Fibroblast of lung (primary cell): Measurements from ENCODE around the gene ABLIM2. TPM values are rescaled to one million over a fixed set of nuclear protein-coding genes. Genes with fewer than 3 reads are reported as not detected.

Source experiments
- DNase-seq, 2 donors: peaks; one replicate each; pipeline versions ENCODE4 v3.0.0 to v3.0.0-alpha.2; 2010; ENCODE audit warnings: low read depth in 2 of 2
- H2AFZ ChIP-seq: 2 replicates; pipeline ENCODE4 v1.5.1; 2012; ENCODE audit warnings: low read length, control low read depth, inconsistent platforms
- H3K27ac ChIP-seq: 2 replicates; pipeline ENCODE4 v1.5.1; 2011; ENCODE audit warnings: low read length, control low read depth; ENCODE audit not compliant: insufficient read depth
- H3K27me3 ChIP-seq: 2 replicates; pipeline ENCODE4 v1.5.1; 2011; ENCODE audit warnings: mild to moderate bottlenecking, low read length; ENCODE audit not compliant: control insufficient read depth, insufficient read depth
- H3K36me3 ChIP-seq: 2 replicates; pipeline ENCODE4 v1.5.1; 2011; ENCODE audit warnings: low read length; ENCODE audit not compliant: control insufficient read depth, insufficient read depth
- H3K4me1 ChIP-seq: 2 replicates; pipeline ENCODE4 v1.5.1; 2011; ENCODE audit warnings: low read length; ENCODE audit not compliant: control insufficient read depth, insufficient read depth; ENCODE audit errors: extremely low read depth
- H3K4me2 ChIP-seq: 2 replicates; pipeline ENCODE4 v1.5.1; 2011; ENCODE audit warnings: low read length, control low read depth; ENCODE audit not compliant: insufficient read depth; ENCODE audit errors: extremely low read depth
- H3K4me3 ChIP-seq, 4 experiments: fragments of 200-600 bp in 1 of 4; sonication (generic) in 1 of 4; replicated peaks in 1 of 4; 2 replicates each; pipeline ENCODE4 v1.5.1; 2011 to 2016; ENCODE audit warnings: low read length in 4 of 4, low read depth in 3 of 4, mild to moderate bottlenecking in 3 of 4, control low read depth in 2 of 4, inconsistent platforms in 1 of 4, mixed read lengths in 1 of 4; ENCODE audit not compliant: insufficient read depth in 1 of 4; ENCODE audit errors: control extremely low read depth in 1 of 4
- H3K79me2 ChIP-seq: 2 replicates; pipeline ENCODE4 v1.5.1; 2012; ENCODE audit warnings: mild to moderate bottlenecking, low read length, inconsistent platforms; ENCODE audit not compliant: control insufficient read depth, insufficient read depth
- H3K9ac ChIP-seq: 2 replicates; pipeline ENCODE4 v1.5.1; 2011; ENCODE audit warnings: mild to moderate bottlenecking, low read length, control low read depth; ENCODE audit not compliant: insufficient read depth
- H3K9me3 ChIP-seq: 2 replicates; pipeline ENCODE4 v1.5.1; 2012; ENCODE audit warnings: low read depth, low read length; ENCODE audit not compliant: control insufficient read depth, insufficient read depth
- H4K20me1 ChIP-seq: 2 replicates; pipeline ENCODE4 v1.5.1; 2011; ENCODE audit warnings: low read length; ENCODE audit not compliant: control insufficient read depth, insufficient read depth; ENCODE audit errors: extremely low read depth
- EZH2 ChIP-seq: IDR thresholded peaks from 2 replicates; pipeline ENCODE4 v1.5.1; 2012; ENCODE audit warnings: low read length, control low read depth, mild to moderate bottlenecking; ENCODE audit errors: missing control alignments
- polyA plus RNA-seq, 2 donors: library from polyadenylated mRNA; depleted of rRNA in 1 of 2; stranded (reverse) in 1 of 2; unstranded in 1 of 2; fragments of >200 nt; gene quantifications; 2 replicates each; pipeline ENCODE4 v1.2.1, GENCODE V29; 2011 to 2012; ENCODE audit warnings: missing spikeins in 1 of 2
- total RNA-seq: library from RNA; depleted of rRNA; stranded (reverse); fragments of >200 nt; gene quantifications from 2 replicates; pipeline ENCODE4 v1.2.1, GENCODE V29; 2014
- TF ChIP-seq, protein P1 (sequence below), 2 donors: IDR thresholded peaks in 1 of 2; conservative IDR thresholded peaks in 1 of 2; 1 replicate in 1 of 2; 2 replicates in 1 of 2; pipeline ENCODE4 v1.5.1; 2011 to 2012; ENCODE audit warnings: low read length in 2 of 2, control low read depth in 1 of 2, inconsistent platforms in 1 of 2, low read depth in 1 of 2, mild to moderate bottlenecking in 1 of 2

ABLIM2 gene
- total and polyA plus RNA-seq, 2 donors (not counting 1 experiment from before 2014, with no cell fraction given) = 0.66 to 2.6 TPM

DNA sequence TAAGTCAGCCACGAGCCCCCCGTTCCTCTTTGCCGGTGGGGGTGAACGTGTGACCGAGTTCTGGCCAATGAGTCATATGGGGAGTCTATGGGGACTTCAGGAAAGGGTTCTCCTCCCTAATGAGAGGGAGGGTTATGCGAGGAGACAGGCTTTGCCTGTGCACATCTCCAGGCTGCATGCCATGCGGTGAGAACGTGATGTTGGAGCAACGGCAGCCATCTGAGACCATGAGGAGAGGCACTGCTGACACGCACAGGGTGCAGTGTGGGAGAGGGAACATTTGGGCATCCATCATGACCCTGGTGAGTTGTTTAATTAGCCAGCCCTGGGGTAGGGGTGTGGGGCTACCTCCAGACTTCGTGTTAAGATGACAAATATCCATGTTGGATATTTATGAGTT, 55.8 kb downstream of the ABLIM2 start:
- Histone ChIP-seq H3K4me2 (no peak overlapping the region), H3K4me3 (no peak overlapping the region), H3K4me1 (no peaks in the 10 kb centered on the region), H3K9me3 (no peaks in the 10 kb centered on the region), H2AFZ (no peak overlapping the region), H3K79me2 (no peaks in the 10 kb centered on the region), H3K27me3 (no peaks in the 10 kb centered on the region), H3K9ac (no peak overlapping the region), H4K20me1 (no peaks in the 10 kb centered on the region), H3K36me3 (no peaks in the 10 kb centered on the region), H3K27ac (no peak overlapping the region)
- DNase-seq = no peak
- TF ChIP-seq, protein P1, sequence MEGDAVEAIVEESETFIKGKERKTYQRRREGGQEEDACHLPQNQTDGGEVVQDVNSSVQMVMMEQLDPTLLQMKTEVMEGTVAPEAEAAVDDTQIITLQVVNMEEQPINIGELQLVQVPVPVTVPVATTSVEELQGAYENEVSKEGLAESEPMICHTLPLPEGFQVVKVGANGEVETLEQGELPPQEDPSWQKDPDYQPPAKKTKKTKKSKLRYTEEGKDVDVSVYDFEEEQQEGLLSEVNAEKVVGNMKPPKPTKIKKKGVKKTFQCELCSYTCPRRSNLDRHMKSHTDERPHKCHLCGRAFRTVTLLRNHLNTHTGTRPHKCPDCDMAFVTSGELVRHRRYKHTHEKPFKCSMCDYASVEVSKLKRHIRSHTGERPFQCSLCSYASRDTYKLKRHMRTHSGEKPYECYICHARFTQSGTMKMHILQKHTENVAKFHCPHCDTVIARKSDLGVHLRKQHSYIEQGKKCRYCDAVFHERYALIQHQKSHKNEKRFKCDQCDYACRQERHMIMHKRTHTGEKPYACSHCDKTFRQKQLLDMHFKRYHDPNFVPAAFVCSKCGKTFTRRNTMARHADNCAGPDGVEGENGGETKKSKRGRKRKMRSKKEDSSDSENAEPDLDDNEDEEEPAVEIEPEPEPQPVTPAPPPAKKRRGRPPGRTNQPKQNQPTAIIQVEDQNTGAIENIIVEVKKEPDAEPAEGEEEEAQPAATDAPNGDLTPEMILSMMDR (conservative IDR thresholded peaks at IDR 0.05 in 1 of 2, IDR thresholded peaks at IDR 0.05 in 1 of 2; ENCODE audit: low read depth in 1 of 2, low read length in 2 of 2) = no peak
- no peak for TF ChIP-seq EZH2

DNA sequence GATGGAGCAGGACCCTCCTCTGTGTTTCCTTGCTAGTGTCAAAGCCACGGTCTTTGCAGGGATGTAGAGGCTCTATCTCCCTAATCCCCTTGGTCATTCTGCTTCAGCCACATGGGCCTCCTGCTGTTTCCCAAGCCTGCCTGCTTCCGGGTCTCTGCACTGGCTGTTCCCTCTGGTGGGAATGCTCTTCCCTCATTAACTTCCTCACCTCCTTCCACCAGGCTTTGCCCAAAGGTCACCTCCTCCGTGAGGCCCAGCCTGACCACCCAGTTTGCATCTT, 56.6 kb downstream of the ABLIM2 start:
- Histone ChIP-seq H2AFZ (no peak overlapping the region), H3K4me1 (no peaks in the 10 kb centered on the region), H3K79me2 (no peaks in the 10 kb centered on the region), H3K27me3 (no peaks in the 10 kb centered on the region), H3K9ac (no peak overlapping the region), H3K4me2 (no peak overlapping the region), H3K4me3 (no peak overlapping the region), H4K20me1 (no peaks in the 10 kb centered on the region), H3K9me3 (no peaks in the 10 kb centered on the region), H3K36me3 (no peaks in the 10 kb centered on the region), H3K27ac (no peak overlapping the region)
- DNase-seq = no peak
- TF ChIP-seq, protein P1 (conservative IDR thresholded peaks at IDR 0.05 in 1 of 2, IDR thresholded peaks at IDR 0.05 in 1 of 2; ENCODE audit: low read depth in 1 of 2, low read length in 2 of 2) = no peak
- TF ChIP-seq EZH2 = no peak

DNA sequence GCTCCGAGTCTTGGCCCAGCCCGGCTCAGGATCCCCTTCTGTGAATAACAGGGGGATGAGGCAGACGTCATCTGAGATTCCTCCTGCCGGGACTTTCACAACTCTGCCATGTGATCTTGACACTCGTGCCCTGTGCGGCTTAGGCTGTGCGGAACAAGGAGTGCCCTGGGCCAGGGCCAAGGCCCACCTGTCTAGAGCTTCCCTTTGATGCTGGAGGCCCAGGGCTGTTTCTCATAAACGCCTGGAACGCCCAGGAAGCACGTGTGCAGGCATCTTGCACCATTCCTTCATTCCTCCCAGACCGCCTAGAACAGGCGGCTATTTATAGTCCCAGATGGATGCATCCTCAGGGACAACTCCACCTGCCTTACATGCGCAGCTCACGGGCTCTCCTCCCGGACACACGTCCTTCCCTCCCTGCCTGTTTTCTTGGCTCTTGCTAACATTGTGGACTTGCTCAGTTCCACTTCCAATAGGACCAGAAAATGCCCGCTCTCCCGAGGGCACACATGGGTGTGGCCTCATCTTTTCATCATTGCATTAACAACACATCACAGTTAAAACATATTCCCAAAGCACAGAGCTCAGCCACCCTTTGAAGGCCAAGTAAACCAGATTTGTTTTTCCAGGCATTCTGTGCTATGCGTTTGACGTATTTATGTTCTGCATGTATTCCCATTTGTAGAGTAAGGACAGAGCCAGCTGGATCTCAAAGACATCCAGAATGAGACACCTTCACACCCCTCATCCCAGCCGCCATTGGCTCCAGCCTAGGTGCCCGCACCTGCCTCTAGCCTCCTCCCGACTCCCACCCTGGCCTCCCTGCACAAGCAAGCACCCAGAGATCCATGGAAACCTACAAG, 57.2 kb downstream of the ABLIM2 start:
- no peak for DNase-seq
- Histone ChIP-seq H3K79me2 (no peaks in the 10 kb centered on the region), H3K27ac (no peak overlapping the region), H3K27me3 (peaks cover under 1% of the 10 kb centered on the region), H3K4me1 (no peaks in the 10 kb centered on the region), H3K9ac (no peak overlapping the region), H4K20me1 (no peaks in the 10 kb centered on the region), H3K4me3 (no peak overlapping the region), H3K9me3 (no peaks in the 10 kb centered on the region), H2AFZ (no peak overlapping the region), H3K4me2 (no peak overlapping the region), H3K36me3 (no peaks in the 10 kb centered on the region)
- TF ChIP-seq EZH2 = no peak
- TF ChIP-seq, protein P1 (conservative IDR thresholded peaks at IDR 0.05 in 1 of 2, IDR thresholded peaks at IDR 0.05 in 1 of 2; ENCODE audit: low read depth in 1 of 2, low read length in 2 of 2) = no peak
